HUES64 (cell line): ENCODE measurements around the gene ANO9.

Experiments
- H3K27ac ChIP-seq: 2 replicates; pipeline ENCODE4 v1.7.0; 2013; ENCODE audit warnings: low read depth, low read length, inconsistent platforms
- H3K27me3 ChIP-seq: 2 replicates; pipeline ENCODE4 v1.6.1; 2013; ENCODE audit warnings: mild to moderate bottlenecking, low read length; ENCODE audit not compliant: insufficient read depth
- H3K36me3 ChIP-seq: 2 replicates; pipeline ENCODE4 v1.6.1; 2013; ENCODE audit warnings: mild to moderate bottlenecking, low read length; ENCODE audit not compliant: insufficient read depth
- H3K4me1 ChIP-seq: 2 replicates; pipeline ENCODE4 v1.6.1; 2013; ENCODE audit warnings: mild to moderate bottlenecking, low read length, moderate library complexity; ENCODE audit not compliant: insufficient read depth
- H3K4me3 ChIP-seq: 2 replicates; pipeline ENCODE4 v1.5.1; 2013; ENCODE audit warnings: mild to moderate bottlenecking, low read length, moderate library complexity
- H3K9ac ChIP-seq: 2 replicates; pipeline ENCODE4 v1.6.1; 2013; ENCODE audit warnings: mild to moderate bottlenecking, low read depth, low read length
- H3K9me3 ChIP-seq: 2 replicates; pipeline ENCODE4 v1.6.1; 2013; ENCODE audit warnings: low read depth, low read length; ENCODE audit not compliant: insufficient read depth
- WGBS: fragments of 150-250, 120-280 bp; methylation state at CpG from one replicate; pipeline ENCODE4 v1.1.7; 2013; ENCODE audit warnings: missing lambda C conversion rate; 5-methylcytosine and 5-hydroxymethylcytosine counted together

ANO9 gene

DNA sequence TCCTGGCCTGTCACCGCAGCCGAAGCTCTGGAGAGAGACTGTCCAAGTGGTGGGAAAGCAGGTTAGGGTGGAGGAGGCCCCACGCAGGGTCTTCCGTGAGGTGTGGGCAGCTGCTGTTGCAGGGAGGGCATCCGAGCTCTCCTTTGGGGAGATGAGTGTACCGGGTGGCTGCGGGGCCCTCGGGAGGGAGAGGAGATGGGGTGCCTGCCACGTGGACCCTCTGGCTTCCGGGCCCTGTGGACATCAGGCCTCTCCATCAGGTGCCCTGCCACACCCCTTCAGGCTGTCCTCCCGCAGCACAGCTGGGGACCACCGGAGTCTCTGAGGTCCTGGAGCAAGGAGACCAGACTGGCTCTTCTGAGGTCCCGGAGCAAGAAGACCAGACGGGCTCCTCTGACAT lies 9.9 kb upstream of the ANO9 start:
- peaks cover 23% of the 10 kb centered on the region for H3K36me3 ChIP-seq
- H3K27me3 ChIP-seq: no peaks in the 10 kb centered on the region
- peak overlapping the region; percentile 86; the same call in 1 of the 2 replicates for H3K4me3 ChIP-seq
- 0 out of 2 replicates have a peak overlapping the region, but pooled peaks have one; percentile 77 for H3K9ac ChIP-seq
- no peak overlapping the region for H3K27ac ChIP-seq
- 95% methylated on average over 14 of the region's 14 CpGs for WGBS
- no peaks in the 10 kb centered on the region for H3K9me3 ChIP-seq
- peaks cover 11% of the 10 kb centered on the region for H3K4me1 ChIP-seq

DNA sequence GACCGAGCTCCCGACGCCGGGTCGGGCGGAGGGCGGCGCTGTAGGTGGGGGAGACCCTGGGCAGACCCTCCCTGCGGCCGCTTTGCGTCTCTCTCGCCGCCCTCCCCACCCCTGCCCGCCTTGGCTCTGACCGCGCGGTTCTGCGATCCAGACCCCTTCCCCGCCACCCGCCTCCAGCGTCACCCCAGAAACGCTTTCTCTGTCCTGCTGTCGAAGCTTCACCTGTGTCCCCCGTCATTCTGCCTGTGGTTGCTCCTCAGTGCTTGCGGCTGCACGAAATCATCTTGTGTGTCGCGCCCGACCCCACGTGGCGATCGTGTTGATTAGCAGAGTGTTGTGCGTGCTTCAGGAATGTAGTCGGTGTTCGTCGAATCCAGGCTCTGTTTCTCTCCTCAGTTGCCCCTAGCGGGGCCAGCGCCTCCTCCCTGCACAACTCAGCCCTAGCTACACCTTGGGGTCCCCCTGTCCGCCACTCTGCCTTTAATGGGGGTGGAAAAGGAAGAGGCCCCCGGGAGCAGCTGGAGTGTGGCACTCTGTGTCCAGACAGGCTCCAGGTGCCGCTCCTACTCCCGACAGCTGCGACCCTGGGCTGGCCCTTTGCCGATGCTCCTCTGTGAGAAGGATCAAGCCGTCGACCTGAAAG lies 9.1 kb upstream of the ANO9 start:
- no peaks in the 10 kb centered on the region for H3K27me3 ChIP-seq
- H3K36me3 ChIP-seq: peaks cover 23% of the 10 kb centered on the region
- no peak overlapping the region for H3K27ac ChIP-seq
- WGBS: 8% methylated on average over 46 of the region's 46 CpGs
- no peaks in the 10 kb centered on the region for H3K9me3 ChIP-seq
- peaks cover 7% of the 10 kb centered on the region; the same call in 1 of the 2 replicates for H3K4me1 ChIP-seq
- peak overlapping the region; percentile 86 for H3K4me3 ChIP-seq
- peak overlapping the region; percentile 77 for H3K9ac ChIP-seq

DNA sequence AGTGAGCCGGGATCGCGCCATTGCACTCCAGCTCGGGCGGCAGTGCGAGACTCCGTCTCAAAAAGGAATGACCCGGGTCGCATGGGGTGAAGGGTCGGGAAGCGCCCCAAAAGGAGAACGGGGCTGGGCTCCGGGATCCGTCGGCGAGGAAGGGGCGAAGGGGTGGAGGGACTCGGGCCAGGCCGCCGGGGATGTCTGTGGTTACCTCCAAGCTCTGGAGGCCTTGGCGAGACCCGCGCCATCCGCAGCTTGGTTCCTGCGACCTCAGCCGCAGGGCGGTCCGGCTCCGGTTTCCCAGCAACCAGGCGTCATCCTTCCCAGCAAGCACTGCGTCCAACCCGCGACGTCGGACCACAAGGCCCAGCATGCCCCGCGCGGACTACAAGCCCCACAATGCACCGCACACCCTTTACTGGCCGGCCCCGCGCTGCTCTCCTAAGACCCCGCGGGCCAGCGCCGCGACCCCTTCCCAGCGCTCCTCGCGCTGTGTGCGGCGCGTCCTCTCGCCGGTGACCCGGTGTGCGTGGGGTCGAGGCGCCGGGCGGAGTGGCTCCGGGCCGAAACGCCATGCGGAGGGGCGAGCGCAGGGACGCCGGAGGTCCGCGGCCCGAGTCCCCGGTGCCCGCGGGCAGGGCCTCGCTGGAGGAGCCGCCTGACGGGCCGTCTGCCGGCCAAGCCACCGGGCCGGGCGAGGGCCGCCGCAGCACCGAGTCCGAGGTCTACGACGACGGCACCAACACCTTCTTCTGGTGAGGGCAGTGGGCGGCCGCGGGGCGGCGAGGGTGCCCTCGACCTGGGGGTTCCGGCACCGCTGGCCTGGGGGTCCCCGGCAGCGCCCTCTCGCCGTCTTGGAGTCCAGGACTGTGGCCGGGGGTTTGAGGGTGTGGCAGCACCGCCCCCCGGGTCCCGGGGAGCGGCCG lies 8.3 kb upstream of the ANO9 start, which contains the start of gene PTDSS2:
Gene PTDSS2, plus strand, starts transcription at position 391 of the 920 bp plus-strand sequence. Its CDS starts 177 bp downstream, at position 568.
- H3K9me3 ChIP-seq: no peaks in the 10 kb centered on the region
- H3K27ac ChIP-seq: peak within 1 kb of the TSS; percentile 85
- peak within 1 kb of the TSS; percentile 86 for H3K4me3 ChIP-seq
- 1% methylated on average over 108 of the region's 108 CpGs for WGBS
- H3K9ac ChIP-seq: peak within 1 kb of the TSS; percentile 78
- no peaks in the 10 kb centered on the region for H3K27me3 ChIP-seq
- peaks cover 6% of the 10 kb centered on the region; the same call in 1 of the 2 replicates for H3K4me1 ChIP-seq
- peaks cover 23% of the 10 kb centered on the region for H3K36me3 ChIP-seq

DNA sequence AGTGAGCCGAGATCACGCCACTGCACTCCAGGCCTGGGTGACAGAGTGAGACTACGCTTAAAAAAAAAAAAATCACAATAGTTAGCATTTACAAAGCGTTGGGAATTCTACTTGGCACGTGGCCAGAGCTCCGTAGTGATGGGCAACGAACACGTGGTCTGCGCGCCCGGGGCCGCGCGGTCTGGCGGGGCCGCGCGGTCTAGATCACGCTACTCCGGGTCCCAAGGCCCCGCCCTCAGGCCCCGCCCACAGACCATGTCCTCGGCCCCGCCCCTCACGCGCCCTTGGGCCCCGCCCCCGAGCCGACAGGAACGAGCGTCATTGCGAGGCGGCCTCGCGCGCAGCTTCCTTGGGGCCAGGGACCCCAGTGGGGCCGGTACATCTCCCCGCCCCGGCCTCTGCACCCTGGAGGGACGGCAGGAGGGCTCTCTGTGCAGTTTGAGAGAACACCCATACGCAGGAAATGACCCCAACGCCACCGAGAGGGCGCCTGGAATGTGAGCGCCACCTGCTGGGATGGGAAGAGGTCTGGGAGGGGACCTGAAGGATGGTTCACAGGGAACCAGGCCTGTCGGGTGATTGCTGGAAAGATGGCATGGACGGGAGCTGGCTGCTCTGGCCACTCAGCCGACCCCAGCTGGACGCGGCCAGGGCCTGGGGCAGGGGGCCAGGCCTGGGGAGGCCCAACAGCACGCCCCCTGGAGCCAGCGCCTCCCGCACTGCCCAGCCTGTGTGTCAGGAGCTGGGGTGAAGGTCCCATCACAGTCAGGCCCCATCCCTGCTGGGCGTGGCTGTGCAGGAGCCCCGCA lies 6.3 kb upstream of the ANO9 start:
- no peaks in the 10 kb centered on the region for H3K27me3 ChIP-seq
- peak overlapping the region; percentile 78 for H3K4me3 ChIP-seq
- H3K4me1 ChIP-seq: 0 out of 2 replicates have a peak, but pooled peaks cover 3% of the 10 kb centered on the region
- no peaks in the 10 kb centered on the region for H3K9me3 ChIP-seq
- H3K9ac ChIP-seq: peak overlapping the region; percentile 75
- 6% methylated on average over 53 of the region's 55 CpGs for WGBS
- H3K36me3 ChIP-seq: peaks cover 12% of the 10 kb centered on the region
- peak overlapping the region; percentile 81 for H3K27ac ChIP-seq

DNA sequence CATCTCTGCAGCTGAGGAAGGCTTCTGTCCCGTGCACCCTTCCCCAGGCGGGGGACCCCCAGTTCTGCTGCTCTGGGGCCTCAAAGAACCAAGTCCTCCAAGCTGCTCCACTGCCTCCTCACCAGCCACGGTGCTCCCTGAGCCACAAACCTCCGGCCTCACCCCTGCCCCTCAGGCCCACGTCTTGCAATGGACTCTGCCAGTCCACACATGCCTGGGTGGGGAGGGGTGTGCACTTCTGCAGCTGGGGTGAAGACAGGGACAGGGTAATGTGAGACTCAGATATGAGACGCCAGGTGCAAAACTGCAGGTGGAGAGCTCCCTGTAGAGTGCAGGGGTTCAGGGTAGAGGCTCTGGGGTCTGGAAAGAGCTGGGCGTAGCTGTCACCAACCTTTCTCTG lies 5.1 kb upstream of the ANO9 start:
- Histone ChIP-seq H3K9me3 (no peaks in the 10 kb centered on the region), H3K36me3 (0 out of 2 replicates have a peak, but pooled peaks cover under 1% of the 10 kb centered on the region), H3K27me3 (no peaks in the 10 kb centered on the region), H3K4me3 (no peak overlapping the region), H3K27ac (no peak overlapping the region), H3K9ac (no peak overlapping the region), H3K4me1 (0 out of 2 replicates have a peak, but pooled peaks cover 3% of the 10 kb centered on the region)
- 87% methylated on average over 7 of the region's 7 CpGs for WGBS

DNA sequence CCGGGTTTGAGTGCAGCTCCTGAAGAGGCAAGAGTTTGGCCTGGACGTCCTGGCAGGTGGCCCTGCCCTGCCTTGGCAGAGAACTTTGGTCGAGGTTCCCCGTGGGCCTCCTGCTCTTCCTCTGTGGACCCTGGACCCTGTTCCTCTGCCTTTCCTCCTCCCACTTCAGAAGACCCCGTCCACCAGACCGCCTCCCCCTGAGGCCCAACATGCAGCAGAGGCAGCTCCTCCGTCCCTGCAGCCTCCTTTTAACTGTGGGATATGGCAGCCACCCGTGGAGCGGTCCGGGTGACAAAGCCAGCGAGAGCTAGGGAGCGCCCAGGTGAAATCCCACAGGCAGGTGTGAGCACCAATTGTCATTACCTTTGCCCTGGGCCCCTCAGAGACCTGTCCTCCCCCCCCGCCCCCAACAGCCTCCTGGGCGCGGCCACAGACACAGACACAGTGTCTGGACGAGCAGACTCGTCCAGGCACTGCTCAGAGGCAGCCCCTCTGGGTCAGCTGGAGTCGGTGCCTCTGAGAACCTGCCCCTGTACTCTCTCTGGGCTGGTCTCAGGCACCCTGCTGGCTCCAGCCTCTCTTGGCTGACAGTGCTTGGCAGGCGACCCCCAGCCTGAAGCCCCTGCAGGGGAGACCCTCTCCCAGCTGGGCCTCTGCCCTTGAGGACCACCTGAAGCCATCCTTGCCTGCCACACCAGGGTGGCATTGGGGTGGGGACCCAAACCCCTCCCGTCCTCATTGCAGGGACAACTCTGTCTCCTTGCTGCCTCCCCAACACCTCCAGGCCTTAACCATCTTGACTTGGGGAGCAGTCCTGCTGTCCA lies 4.2 kb upstream of the ANO9 start:
- Histone ChIP-seq H3K27ac (no peak overlapping the region), H3K4me3 (no peak overlapping the region), H3K27me3 (no peaks in the 10 kb centered on the region), H3K9me3 (no peaks in the 10 kb centered on the region), H3K36me3 (no peaks in the 10 kb centered on the region), H3K4me1 (0 out of 2 replicates have a peak, but pooled peaks cover 3% of the 10 kb centered on the region), H3K9ac (no peak overlapping the region)
- 83% methylated on average over 20 of the region's 20 CpGs for WGBS

DNA sequence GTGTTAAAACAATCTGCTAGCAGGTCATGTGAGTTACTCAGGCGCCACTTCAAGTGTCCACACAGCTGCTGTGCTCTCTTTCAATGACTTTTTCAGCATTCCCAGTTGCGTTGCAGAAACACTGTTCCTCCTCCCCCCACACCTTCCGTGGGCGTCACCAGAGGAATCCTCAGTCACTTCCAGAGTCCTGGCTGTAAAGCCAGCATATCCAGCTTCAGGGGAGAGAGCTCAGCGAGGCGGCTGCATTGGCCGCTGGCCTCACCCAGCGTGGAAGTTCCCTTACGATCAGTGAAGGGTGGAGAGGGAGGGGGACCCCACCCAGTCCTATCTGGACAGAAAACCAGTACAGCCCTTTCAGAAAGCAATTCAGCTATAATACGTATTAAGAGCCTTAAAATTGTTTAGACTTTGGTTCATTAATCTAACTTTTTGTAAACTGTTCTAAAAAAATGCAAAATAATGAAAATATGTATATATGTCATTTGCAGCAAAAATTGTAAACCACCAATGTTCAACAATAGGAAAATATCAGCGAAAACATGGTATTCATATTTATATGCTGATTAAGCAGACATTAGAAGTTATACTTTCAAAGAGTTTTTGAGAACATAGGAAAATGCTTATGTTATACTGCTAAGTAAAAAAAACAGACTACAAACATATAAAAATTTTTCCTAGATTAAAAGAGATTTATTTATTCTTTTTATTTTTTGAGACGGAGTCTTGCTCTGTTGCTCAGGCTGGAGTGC lies 2.8 kb upstream of the ANO9 start:
- Histone ChIP-seq H3K4me3 (no peak overlapping the region), H3K4me1 (0 out of 2 replicates have a peak, but pooled peaks cover 3% of the 10 kb centered on the region), H3K9ac (no peak overlapping the region), H3K36me3 (no peaks in the 10 kb centered on the region), H3K27ac (no peak overlapping the region), H3K9me3 (no peaks in the 10 kb centered on the region), H3K27me3 (no peaks in the 10 kb centered on the region)
- WGBS: 71% methylated on average over 10 of the region's 12 CpGs

DNA sequence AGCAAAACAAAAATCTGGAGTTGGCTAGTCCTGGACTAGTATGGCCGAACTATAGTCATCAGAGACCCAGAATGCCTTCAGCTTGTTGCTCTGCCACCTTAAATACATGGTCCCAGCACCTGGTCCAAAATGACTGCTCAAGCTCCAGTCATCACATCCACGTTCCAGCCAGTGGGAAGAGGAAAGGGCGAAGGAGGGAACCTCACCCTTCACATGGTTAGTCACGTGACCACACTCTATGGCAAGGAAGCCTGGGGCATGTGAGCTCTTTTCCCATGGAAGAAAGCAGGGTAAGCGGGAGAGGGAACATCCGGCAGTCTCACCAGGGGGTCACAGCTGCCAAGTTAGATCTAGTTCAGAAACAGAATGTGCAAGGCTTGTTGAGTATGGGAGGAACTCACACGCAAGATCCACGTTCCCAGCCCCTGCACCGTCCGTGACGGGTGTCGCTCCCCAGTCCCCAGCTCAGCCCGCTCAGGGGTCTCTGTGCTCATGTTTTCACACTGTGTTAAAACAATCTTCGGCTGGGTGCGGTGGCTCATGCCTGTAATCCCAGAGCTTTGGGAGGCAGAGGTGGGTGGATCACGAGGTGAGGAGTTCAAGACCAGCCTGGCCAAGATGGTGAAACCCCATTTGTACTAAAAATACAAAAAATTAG lies 1.9 kb upstream of the ANO9 start:
- Histone ChIP-seq H3K9me3 (no peaks in the 10 kb centered on the region), H3K9ac (no peak overlapping the region), H3K4me3 (no peak overlapping the region), H3K27me3 (no peaks in the 10 kb centered on the region), H3K4me1 (0 out of 2 replicates have a peak, but pooled peaks cover under 1% of the 10 kb centered on the region), H3K27ac (no peak overlapping the region), H3K36me3 (no peaks in the 10 kb centered on the region)
- WGBS: 88% methylated on average over 16 of the region's 16 CpGs

DNA sequence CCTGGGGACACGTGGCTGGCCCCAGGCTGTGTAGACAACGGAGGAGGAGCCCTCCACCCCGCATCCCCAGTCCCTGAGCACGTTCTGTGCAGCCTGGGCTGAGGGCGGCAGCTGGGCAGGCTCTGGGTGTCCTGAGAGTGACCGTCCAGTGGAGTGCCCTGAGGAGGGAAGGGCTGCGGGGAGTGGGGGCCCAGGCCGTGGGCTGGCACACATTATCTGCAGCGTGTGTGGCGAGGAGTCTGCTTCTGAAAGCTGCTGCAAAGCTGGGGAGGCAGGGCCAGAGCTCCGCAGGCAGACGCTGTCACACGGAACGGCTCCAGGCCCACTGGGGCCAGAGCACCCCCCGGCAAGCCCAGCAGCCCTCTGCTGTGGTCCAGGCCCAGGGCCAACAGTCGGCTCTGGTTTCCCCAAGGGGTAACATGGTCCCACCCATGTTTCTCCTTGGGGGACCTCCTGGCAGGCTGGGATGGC lies 835 bp upstream of the ANO9 start:
- H3K36me3 ChIP-seq: no peaks in the 10 kb centered on the region
- no peak overlapping the region for H3K4me3 ChIP-seq
- H3K4me1 ChIP-seq: no peaks in the 10 kb centered on the region
- no peak overlapping the region for H3K9ac ChIP-seq
- 82% methylated on average over 16 of the region's 16 CpGs for WGBS
- no peaks in the 10 kb centered on the region for H3K9me3 ChIP-seq
- no peaks in the 10 kb centered on the region for H3K27me3 ChIP-seq
- H3K27ac ChIP-seq: no peak overlapping the region
